Limb (tissue), 2 donors: Measurements from ENCODE around the gene APOLD1.
"Not testable (repeated sequence)": the region's sequence is repeated elsewhere in the genome, so short reads cannot be mapped to it uniquely, and the experiment has no call there.

ENCODE experiments used
- DNase-seq, 2 donors: peaks; one replicate each; pipeline ENCODE4 v3.0.0-alpha.2; 2016; ENCODE audit errors: extremely low spot score in 2 of 2

The APOLD1 gene

DNA sequence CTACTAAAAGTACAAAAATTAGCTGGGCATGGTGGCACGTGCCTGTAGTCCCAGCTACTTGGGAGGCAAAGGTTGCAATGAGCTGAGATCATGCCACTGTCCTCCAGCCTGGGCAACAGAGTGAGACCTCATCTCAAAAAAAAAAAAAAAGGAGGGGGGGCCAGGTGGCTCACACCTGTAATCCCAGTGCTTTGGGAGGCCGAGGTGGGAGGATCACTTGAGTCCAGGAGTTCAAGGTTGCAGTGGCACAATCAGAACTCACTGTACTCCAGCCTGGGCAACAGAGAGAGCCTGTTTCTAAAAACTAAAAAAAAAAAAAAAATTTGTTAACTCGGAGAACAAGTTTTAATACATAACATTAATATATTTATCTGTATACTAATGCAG lies 22.1 kb downstream of the APOLD1 start:
- DNase-seq: not testable (repeated sequence)

DNA sequence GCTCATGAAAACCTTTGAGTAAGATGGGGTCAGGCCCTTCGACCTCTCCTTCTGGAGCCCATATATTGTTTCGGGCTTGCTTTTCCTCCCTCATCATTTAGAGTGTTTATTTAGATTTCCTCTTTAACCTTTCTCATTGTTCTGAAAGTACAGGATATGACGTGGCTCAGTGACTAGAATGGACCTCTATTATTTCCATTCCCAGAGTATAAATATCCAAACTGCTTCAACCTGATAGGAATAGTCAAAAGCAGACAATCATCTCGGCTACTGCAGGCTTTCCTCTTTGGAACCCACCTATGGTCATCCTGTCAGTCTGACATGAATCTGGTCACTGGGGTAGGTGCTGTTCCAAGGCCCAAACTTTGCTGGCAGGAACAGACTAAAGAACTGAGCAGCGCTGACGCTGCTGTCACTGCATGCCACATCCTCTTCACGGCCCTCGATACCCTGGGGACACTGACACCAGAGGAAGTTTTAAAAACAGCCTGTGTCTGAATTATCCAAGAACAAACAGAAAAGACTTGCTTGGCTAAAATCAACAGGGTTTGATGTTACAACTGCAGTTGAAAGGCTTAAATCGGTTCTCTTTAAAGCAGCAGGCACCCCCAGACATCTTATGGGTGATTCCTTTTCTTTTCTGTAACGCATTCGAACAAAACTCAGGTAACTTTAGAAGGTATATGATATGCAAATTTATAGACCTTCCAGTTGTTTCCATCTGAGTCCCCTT lies 22.7 kb downstream of the APOLD1 start:
- no peak for DNase-seq

- DNase-seq: no peak
Measured at GRCh38 chr12:12810553-12811021, 25.1 kb downstream of the APOLD1 start.

- no peak for DNase-seq
Measured at GRCh38 chr12:12811343-12811742, 25.9 kb downstream of the APOLD1 start.

DNA sequence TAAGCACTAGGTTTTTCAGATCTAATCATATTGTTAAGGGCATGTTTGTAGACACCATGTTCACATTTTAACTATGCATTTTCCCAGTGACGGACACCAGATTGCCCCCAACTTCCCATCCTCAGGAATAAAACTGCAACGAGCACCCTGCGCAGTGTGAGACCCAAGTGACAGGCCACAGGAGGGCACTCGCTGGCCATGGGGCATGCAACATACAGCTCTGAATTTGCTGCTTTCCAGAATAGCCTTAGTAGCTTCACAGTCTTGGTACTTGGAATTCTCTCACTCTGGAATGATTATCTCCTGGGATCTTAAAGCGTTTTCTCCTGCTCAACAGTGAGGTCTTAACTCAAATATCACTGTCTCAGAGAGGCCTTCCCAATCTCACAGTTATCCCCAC lies 26.7 kb downstream of the APOLD1 start:
- DNase-seq: no peak

DNA sequence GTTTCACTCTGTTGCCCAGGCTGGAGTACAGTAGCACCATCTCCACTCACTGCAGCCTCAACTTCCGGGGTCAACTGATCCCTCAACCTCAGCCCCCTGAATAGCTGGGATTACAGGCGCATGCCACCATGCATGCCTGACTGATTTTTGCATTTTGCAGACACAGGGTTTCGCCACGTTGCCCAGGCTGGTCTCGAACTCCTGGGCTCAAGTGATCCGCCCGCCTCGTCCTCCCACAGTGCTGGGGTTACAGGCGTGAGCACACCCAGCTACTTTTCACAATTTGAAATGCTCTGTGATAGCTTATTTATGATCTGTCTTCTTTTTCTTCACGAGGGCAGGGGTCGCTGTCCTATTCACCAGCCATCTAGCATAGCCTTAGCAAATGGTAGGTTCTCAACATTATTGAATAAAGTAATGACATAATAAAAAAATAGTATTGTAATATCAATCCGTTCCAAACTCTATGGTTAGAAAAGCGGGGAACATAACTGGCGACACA lies 27.2 kb downstream of the APOLD1 start:
- DNase-seq: no peak

- peak; percentile 94 to 98 for DNase-seq
Measured at GRCh38 chr12:12813120-12814101, 28.0 kb downstream of the APOLD1 start, which contains the start of gene DDX47. TSS of gene DDX47 (plus strand) at chr12:12813346. CDS start at chr12:12813368, 22 bp downstream.

- DNase-seq: no peak
Measured at GRCh38 chr12:12817616-12818015, 32.2 kb downstream of the APOLD1 start.

- DNase-seq: no peak
Measured at GRCh38 chr12:12818701-12819100, 33.2 kb downstream of the APOLD1 start.

- no peak for DNase-seq
Measured at GRCh38 chr12:12819221-12819620, 33.8 kb downstream of the APOLD1 start.

- no peak for DNase-seq
Measured at GRCh38 chr12:12819752-12820311, 34.4 kb downstream of the APOLD1 start.

DNA sequence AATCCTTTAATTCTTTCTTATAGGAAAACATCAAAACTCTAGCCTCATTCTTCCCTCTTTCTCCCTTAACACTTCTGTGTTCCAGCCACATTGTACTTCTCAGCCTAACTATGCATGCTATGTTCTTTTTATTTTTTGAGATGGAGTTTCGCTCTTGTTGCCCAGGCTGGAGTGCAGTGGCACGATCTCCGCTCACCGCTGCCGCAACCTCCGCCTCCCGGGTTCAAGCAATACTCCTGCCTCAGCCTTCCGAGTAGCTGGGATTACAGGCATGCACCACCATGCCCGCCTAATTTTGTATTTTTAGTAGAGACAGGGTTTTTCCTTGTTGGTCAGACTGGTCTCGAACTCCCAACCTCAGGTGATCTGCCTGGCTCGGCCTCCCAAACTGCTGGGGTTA lies 34.9 kb downstream of the APOLD1 start:
- not testable (repeated sequence) for DNase-seq

GRCh38 chr12:12821975-12822374 lies 36.5 kb downstream of the APOLD1 start:
- no peak for DNase-seq

GRCh38 chr12:12822886-12823285 lies 37.4 kb downstream of the APOLD1 start:
- DNase-seq: no peak

DNA sequence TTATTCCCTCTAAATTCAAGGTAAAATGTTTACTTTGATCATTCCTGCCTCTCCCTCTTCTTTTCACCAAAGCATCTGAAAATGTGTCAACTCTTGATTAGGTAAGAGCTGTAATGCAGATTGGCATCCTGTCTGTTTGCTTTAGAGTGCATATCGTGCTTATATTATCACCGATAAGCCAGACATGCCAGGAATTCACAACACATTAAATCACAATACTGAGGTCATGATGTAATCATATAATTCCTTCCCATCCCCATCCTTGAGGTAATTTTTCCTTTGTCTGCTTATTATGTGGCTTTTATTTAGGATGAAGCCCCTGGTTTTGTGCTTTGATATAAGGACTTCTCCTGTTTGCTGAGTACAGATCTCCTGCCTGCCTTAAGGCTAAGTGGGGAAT lies 37.8 kb downstream of the APOLD1 start:
- no peak for DNase-seq

DNA sequence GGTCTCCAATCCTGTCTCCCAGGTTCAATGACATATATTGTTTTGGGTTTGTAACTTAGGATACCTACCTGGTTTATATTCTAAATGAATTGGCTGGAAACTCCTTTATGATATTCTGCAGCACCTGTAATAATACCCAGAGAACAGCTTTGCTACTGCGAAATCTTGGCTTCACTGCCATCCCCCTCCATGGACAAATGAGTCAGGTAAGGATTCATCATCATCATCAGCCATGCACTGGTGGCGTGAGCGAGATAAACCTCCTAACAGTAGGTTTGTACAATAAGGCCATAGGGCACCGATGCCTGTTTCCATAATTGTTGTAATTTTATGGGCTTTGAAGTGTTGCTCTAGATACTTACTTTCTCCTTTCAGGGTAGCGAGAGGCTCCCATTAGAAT lies 38.4 kb downstream of the APOLD1 start:
- no peak for DNase-seq

- no peak for DNase-seq
Measured at GRCh38 chr12:12835378-12836146, 50.1 kb downstream of the APOLD1 start.

- DNase-seq: no peak
Measured at GRCh38 chr12:12836571-12836970, 51.1 kb downstream of the APOLD1 start.

DNA sequence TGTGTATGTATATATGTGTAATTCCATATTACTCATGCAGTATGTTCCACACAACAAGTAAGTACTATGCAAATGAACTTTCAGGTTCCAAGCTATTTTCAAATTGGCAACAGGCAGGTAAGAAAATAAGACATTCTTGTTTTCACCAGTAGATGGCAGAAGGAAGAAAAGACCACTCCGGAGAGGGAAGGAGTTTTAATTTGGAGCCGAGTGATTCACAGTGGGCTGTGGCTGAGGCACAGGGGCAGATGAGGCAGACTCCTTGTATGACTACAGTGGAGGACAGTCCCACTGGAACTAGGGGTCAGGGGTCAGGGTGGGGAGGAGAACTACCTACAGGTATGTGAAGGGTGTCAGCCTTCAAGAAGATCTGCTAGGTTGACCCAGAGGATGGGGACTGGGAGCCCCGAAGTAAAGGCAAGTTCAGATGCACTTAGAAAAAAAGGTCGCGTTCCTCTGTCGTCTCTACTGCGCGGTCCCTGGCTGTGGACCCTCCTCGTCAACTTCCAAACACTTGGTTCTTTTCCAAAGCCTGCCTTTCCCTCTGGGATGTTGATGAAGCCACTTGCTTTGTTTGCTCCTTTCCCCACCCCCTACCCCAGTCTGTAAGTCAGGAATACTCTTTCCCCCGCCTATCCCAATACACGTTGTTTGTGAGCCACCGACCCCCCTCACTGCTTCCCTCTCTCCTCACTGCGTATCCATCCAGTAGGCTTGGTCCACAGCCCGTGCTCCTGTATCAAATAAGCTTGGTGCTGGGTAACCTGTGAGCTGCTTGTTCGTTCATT lies 51.8 kb downstream of the APOLD1 start:
- peak; percentile 39 to 44 for DNase-seq

DNA sequence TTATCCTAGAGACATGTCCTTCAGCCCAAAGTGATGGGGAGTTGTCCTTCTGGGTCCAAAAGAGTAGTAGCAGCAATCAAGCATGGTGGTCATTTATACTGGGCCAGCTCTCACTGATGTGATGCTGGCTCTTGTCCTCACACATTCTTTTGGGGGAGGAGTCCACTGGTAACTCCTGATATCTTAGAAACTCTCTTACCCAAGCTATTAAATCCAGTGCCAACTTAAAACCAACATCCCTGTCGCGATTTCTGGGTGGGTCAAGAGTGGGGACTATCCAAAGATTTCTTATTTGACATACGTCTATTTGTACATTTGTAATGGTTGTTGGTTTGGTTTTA lies 52.3 kb downstream of the APOLD1 start:
- no peak for DNase-seq
